CD4-positive, alpha-beta T cell treated with Interleukin-2 at 100 ng/mL for 4 hours (primary cell): ENCODE results near the gene SULF2.

ENCODE experiments used
- DNase-seq: peaks from one replicate; pipeline ENCODE4 v3.0.0-alpha.2; 2020; ENCODE audit warnings: low spot score

Gene SULF2

DNA sequence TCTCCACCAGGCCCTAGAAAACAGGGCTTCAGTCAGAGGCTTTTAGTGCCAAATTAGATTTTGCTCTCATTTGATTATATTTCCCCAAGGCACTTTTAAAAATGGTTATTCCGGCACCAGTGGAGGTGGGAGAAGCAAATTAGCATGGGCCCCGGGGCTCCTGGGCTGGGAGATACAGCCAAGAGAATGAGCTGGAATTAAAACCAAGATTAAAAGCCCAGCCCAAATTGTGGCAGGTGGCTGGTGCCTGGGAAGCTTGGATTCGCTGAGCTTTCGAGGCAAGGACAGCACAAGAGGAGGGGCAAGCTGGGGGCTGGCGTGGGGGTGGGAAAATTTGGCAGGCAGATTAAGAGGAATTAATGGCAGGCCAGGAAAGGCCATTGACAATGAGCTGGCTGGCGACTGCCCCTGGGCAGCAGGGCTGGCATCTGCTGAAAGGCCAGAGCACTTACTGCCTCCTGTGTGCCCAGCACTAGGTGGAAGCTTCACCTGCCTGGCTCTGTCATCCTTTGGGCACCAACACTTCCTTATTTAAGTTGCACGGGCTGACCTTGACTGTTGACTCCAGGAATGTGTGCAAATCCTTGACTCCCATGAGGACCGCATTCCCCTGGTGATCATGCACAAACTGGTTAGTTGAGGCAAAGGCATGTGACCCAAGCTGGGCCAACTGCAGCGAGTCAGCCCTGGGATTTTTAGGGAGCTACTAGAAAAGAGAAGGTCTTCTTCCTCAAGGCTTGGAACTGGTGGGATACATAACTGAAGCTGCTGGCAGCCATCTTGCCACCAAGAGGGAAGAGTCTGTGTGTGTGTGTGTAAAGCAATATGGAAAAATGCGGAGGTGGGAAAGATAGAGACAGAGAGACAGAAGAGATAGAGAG lies 76.1 kb downstream of the SULF2 start:
- DNase-seq = no peak

DNA sequence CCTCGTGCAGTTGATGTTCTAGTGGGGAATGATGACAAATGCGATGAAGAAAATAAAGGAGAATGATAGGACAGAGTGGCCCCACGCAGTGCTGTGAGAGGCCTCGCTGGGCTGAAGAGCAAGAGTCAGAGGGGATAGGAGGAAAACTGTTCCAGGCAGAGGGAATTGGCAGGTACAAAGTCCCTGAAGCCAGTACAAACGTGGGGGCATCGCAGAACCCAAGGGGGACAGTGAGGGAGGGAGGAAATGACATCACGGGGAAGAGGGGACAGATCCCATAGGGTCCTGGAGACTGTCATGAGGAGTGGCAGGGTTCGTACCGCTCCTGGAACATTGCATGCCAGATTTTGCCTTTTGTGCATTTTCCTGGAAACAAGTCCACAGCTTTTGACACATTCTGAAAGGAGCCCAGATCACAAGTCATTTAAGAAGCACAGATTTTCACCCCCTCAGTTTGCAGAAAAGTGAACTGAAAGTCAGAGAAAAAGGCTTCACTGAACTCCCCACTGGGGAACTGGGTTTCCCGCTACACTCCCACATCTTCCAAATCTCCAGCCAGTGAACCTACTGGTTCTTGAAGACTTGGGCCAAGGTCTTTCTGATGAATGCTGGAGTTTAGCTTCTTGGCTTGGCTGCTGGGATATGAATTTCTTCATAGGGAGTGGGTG lies 77.0 kb downstream of the SULF2 start:
- no peak for DNase-seq

DNA sequence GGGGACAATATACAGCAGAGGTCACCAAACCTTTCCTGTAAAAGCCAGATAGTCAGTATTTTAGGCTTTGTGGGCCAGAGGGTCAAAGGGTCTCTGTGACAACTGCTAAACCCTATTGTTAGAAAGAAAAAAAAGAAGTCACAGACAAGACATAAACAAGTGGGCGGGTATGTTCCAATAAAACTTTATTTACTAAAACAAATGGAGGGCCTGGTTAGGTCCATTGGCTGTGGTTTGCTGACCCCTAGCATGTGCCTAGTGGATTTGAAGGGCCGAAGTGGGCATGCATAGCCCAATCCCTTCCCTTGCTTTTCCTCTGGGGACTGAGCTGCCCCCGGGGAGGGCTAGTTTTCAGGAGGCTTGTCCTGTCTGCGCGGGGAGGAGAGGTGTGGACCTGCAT lies 78.9 kb downstream of the SULF2 start:
- DNase-seq = no peak

DNA sequence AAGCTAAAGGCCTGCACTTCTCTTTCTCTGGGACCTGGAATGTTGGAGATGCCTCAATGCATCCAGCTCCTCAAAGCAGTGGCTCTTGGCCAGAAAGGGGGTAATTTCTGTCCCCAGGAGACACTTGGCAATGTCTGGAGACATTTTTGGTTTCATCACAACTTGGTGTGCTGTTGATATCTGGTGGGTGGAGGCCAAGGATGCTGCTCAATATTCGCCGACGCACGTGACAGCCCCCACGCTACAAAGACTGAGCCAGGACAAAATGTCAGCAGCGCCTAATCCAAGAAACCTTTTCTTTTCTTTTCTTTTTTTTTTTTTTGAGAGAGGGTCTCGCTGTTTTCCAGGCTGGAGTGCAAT lies 79.8 kb downstream of the SULF2 start:
- no peak for DNase-seq

DNA sequence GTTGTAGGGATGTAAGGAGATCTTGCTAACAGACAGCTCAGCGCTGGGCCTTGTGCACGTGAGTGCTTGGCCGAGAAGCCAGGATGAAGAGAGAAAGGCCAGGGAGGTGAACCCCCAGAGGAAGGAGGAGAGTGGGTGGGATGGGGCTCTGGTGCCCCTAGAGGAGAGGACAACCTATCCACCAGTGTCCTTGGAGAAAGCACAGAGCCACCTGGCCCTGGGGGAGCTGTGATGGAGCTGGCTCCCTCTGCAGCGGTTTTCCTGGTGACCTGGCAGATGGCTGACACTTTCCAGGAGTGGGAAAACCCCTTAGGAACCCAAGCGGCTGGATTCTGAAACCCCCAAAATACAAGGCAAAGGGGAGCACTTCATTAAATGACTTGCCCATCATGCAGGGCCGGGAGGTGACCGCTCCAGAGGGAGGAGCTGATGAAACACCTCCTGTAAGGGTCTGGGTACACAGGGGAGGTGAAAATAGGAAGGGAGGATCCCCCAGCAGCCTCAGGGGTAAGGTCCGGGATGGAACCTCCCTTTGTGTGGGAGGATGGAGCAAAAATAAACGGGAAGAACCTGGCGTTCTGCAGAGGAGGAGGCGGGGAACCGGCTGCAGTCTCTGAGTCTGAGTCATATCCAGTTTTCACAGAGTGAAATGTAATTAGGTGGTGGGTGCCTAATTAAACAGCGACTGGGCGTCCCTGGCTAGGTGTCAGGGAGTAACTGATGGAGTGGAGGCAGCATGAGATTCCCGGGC lies 80.4 kb downstream of the SULF2 start:
- no peak for DNase-seq

DNA sequence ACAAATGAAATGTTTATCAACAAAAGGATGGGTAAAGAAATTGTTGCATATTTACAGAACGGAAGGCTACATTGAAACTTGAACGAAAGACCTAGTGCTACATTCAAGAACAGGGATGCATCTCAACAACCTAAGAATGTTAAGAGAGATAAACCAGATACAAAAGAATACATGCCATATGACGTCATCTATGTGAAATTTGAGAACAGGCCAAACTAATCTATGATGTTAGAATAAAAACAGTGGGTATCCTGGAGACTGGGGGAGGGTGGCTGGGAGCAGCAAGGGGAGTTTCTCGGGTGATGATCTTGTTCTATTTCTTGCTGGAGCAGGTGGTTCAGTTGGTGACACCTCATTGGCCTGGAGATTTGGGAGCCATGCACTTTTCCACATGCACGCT lies 81.5 kb downstream of the SULF2 start:
- DNase-seq = no peak

DNA sequence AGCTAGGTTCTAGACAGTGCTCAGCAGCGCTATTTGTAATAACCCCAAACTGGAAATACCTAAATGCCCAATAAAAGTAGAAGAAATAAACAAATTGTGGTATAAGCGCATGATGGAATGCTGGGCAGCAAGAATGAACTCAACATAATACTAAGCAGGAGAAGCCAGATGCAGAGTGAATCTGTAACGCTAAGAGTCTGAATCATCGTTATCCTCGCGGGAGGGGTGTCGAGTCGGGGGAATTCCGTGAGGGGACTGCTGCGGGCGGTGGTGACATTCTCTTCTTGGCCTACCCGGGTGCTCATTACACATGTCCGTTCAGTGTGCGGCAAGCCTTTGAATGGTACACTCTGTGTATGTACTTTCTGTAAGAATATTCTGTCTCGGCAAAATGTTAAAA lies 83.7 kb downstream of the SULF2 start:
- DNase-seq = no peak

DNA sequence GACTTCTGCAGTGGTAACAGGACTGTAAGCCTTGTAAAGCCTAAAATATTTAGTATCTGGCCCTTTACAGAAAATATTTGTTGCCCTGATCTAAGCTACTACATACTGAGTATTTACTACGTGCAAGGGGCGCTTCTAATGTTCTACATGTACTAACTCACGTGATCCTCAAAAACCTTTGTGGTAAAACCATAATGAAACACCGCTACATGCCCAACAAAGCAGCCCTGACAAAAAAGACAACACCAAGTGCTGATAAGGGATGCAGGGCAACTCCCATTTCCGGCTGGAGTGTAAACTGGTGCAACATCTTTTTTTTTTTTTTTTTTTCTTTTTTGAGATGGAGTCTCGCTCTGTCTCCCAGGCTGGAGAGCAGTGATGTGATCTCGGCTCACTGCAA lies 85.0 kb downstream of the SULF2 start:
- DNase-seq = no peak

DNA sequence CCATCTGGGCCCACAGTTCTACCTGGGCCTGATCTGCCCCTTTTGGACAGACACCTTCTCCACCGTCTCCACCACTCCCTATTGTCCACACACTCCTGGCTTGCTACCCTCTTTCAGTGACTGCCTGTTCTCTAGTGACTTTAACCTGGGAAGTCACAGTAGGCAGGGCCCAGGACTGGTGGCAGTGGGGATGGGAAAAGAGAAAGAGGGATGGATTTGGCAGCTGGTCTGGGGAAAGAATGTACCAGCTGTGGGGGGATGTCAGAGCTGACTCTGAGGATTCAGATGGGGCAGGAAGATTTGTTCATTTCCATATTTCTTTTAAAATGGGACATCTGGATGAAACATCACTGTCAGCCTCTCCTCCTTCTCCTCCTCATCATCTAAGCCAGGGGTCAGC lies 85.5 kb downstream of the SULF2 start:
- no peak for DNase-seq

DNA sequence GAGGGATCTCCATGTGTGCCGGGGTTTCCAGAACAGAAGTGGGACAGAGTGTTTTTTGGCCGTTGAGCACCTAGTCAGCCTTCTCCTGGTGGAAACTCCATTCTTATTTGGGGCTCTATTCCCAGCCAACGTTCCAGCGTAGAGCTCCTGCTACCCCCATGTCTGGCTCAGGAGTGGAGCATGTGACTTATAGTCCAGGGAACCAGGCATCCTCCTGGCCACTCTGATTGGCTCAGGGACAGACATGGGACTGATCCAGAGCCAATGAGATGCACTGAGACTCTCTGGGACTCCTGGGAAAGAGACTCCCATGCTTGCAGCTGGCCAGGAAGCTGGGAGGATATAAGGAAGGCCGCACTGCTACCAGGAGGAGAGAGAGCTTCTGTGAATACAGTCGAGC lies 87.1 kb downstream of the SULF2 start:
- DNase-seq = no peak

DNA sequence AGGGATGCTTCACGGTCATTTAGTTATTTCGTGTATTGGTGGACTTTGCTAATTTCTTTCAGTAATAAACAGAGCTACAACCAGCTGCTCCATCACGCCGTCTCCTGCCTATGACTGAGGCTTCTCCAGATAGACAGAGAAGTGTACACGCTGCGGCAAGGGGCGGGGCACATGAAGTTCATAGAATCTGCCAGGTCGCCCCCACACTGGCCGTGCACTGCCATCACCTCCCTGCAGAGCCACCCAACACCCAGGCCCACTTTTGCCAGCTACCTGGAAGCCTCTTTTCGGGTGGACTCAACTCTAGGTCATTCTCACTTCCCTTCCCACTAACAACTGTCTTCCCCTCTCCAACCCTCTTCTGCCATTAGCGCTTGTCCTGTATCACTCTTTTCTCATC lies 88.4 kb downstream of the SULF2 start:
- no peak for DNase-seq

DNA sequence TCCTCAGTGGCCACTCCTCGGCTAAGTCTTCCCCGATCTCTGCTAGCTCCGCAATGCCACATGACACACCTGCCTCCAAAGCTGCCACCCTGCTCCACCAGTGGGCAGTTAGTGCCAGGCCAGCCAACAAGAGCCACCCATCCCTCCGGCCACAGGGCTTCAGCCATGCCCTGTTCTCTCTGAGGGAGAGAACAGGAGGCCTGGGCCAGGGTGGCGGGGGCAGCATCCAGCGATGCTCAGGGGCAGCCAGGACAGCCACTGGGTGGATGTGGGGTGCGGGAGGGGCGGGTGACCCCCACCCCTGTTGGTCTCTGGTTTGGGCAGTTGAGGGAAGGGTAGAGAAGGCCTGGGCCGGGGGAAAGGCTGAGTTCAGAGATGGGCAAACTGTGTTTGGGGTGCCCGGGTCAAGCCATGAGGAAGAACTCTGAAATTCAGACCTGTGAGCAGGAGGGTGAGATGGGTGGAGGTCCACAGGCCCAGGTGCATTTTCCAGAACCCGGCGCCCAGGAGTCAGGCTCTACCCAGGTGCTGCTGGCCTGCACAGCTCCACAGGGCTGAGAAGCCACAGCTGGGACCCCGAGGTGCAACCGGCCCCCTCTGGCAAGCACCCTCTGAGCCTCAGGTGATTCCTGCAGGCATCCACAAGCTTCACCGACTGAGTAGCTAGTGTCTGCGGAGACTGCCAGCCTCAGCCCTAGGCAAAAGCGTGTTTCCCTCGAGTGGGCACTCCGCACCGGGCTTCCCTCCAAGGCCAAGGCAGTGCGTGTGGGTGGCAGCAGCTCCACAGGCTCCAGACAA lies 91.1 kb downstream of the SULF2 start:
- DNase-seq = no peak

DNA sequence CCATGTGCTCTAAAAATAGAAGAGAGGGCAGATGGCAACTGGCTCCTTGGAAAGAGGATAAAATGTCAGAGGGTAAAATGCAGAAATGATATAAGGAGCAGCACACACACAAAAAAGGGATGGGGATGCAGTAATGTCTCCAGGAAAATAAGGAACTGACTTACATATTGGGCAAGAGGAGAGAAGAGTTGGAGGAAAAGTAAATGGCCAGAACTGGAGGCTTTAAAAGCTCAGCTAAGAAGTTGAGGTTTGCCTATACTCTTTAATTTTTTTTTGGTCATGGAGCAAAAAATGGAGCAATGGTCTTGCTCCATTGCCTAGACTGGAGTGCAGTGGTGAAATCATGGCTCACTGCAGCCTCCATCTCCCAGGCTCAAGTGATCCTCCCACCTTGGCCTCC lies 93.7 kb downstream of the SULF2 start:
- DNase-seq = no peak

DNA sequence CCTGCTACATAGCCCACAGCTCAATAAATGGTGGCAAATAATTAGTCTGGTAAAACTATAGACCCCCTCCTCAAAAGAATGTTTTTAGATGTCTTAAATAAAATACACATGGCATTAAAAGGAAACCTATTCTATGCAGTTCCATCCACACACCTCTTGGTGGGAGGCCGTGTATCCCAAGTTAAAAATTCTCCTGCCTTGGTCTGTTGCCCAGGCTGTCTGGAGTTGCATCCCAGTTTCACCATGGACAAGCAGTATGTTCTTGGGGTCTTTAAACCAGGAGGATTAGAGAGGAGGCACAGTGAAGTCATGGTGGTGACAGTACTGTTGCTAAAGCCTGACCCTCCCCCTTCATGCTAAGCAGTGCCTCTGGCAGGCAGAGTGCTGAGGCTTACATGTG lies 95.5 kb downstream of the SULF2 start:
- no peak for DNase-seq

DNA sequence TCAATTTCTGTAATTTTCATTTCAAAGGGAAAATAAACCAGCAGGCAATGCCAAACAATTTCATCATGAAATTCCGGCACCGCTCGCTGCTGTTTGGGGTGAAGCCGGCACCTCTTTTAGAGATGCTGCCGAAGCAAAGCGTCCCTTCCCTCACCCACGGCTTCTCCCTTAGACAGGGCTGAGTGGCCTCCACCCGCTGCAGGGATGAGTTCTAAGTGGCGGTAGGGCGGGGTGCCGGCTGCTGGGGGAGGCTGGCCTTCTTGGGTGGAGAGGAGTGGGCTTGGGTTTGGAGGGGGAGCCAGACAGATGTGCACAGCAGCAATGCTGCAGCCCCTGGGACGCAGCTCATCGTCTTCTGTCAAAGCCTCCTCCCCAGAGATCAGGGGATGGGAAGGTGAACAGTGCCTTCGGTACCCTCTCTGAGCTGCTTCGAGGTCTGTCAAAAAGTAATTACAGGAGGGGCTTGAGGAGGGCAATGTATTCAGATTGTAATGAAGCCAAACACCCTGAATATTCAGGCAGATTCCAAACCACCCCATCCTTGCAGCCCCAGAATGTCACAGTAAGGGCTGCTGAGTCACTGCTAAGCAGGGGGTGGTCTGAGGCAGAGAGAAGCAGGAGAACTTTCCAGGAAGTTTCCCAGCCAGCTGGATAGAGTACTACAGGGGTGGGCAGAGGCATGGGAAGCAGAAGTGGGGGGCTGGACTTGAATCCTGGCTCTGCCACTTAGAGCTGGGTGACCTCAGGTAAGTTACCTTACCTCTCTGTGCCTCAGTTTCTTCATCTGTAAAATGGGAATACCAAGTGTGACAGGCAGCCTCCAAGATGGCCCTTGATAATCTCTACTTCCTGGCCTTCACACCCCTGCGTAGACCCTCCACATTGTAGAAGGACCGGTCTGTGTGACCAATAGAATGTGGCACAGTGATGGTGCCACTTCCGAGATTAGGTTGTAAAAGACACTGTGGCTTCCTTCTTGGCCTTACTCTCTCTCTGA lies 96.6 kb downstream of the SULF2 start:
- DNase-seq = no peak

DNA sequence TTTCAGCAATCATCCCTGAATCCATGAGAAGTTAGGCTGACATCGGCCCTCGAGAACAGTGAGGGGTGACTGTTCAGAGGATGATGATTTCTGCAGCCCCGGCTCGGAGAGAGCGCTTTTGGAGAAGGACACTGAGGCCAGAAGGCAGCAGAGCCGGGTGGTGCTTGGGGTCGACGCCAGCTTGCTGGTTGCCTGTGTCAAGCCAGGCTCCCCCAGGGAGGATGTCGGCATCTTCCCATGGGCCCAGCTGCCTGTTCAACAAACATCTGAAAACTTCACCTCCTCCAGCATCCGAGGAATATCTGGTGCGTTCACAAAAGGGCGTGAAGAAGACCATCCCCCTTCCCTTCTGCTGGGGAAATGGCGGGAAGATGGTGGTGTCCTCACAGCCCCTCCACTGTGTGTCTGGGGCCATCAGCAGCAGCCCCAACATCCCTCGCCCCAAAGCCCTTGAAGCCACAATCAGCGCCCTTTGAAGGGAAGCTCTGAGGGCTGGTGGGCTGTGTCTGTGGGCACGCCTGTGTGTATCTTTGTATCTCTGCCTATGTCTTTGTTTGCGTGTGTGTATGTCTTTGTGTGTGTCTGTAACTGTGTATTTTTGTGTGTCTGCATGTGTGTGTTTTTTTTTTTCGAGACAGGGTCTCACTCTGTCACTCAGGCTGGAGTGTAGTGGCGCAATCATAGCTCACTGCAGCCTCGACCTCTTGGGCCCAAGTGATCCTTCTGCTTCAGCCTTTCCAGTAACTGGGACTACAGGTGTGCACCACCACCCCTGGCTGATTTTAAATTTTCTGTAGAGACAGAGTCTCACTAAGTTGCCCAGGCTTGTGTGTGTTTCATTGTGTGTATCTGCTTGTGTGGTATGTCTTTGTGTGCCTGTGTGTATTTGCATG lies 97.9 kb downstream of the SULF2 start:
- DNase-seq = no peak

DNA sequence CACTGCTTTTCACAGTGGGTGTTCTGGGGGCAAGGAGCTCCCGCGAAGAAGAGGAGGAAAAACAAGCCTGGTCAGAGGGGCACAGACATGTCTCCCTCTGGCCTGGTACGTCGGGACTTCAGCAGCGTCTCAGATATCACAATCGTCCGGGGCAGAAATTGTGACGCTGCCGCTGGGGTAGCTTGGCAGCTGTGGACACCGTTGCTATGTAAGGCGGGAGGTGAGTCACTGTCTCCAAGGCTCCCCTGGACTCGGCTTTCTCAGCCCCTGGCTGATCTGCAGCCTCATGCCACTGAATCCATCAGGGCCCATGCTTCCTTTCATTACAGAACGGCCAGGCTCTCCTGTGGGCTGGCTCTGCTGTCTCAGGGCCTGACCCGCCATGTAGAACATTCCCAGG lies 98.7 kb downstream of the SULF2 start:
- no peak for DNase-seq

DNA sequence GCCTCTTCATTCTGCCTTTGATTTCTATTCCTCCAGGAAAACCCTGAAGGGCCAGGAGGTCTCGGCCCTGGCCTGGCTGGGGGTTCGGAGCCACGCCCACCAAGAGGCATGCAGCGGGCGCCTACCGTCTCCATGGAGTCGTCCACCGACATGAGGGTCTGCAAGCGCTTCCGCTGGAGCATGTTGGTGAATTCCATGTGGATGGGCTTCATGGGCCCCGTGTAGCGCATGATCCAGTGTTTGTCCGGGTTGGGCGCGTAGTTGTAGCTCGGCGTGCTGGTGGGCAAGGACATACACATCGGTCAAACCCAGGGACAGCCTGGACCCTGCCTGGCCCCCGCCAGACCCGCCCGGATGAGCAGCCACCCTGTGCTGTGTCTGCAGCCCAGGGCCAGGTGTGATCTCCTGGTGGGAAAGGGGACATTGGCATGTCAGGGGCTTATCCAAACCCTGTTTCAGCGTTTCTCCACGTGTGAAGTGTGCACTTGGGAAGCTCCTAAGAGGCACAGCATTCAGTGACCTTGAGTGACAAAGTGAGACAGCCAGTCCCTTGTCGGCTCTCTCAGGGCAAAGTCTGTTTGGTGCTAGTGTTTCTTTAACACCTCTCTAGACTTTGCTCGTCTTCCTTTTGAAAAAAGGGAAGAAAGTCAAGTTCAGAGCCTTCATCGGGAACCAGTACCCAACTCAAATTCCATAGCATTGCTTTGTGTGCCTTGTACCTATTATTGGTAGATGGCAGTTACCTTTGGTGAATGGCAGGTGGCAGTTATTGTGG lies 100.8 kb downstream of the SULF2 start:
- DNase-seq = no peak

DNA sequence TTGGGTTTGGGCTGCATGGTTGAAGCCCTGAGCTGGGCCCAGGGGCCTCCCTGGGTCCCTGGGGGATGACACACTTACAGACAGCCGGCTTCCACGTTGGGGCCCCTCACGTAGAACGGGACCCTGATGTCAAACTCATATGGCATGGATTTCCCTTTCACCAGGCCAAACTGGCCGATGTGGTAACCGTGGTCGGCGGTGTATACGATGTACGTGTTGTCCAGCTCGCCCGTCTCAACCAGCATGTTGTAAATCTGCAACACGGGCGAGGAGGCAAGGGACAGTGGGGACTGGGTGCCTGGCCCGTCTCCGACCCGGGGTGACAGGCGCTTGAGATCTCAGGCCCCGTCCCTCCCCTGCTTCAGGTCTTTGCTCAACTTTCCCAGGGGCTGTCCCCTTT lies 102.4 kb downstream of the SULF2 start:
- DNase-seq = no peak
